B cell (primary cell): ENCODE measurements around the gene NGEF. TPM values are rescaled to one million over a fixed set of nuclear protein-coding genes. Genes with fewer than 3 reads are reported as not detected.

Experiments
- ATAC-seq: fragments of 200-7000 bp; cut with Tn5 transposase; one replicate; pipeline ENCODE4 v1.10.0; 2021; ENCODE audit warnings: low read depth, mild to moderate bottlenecking, moderate number of reproducible peaks, moderate library complexity
- CTCF ChIA-PET: fragments of 350-600 bp; sonication (Branson Sonifier 250); formaldehyde crosslinking; loops from one replicate; lab custom pipeline; 2021; ENCODE audit warnings: antibody characterized with exemption, inconsistent platforms; lab: Charles Lee
- POLR2A ChIA-PET: fragments of 350-600 bp; sonication (Branson Sonifier 250); formaldehyde crosslinking; loops from one replicate; lab custom pipeline; 2021; ENCODE audit warnings: antibody characterized with exemption; lab: Charles Lee
- DNase-seq: peaks from one replicate; pipeline ENCODE4 v3.0.0; 2013
- H2AFZ ChIP-seq: 2 replicates; pipeline ENCODE4 v1.6.1; 2012; ENCODE audit warnings: mild to moderate bottlenecking, low read depth, low read length; ENCODE audit not compliant: insufficient read depth, poor library complexity, severe bottlenecking
- H3K27ac ChIP-seq, 2 donors: 1 replicate in 1 of 2; 2 replicates in 1 of 2; pipeline ENCODE4 v1.5.1; 2012 to 2013; ENCODE audit warnings: low read length in 2 of 2, mild to moderate bottlenecking in 2 of 2, moderate library complexity in 1 of 2
- H3K27me3 ChIP-seq, 4 experiments: fragments of 200-600 bp in 1 of 4; sonication (generic) in 1 of 4; replicated peaks in 1 of 4; 1 replicate in 2 of 4; 2 replicates in 2 of 4; pipeline versions ENCODE4 v1.6.1 to v1.7.0; 2013 to 2016; ENCODE audit warnings: low read length in 3 of 4, mild to moderate bottlenecking in 2 of 4, mixed read lengths in 1 of 4, moderate library complexity in 1 of 4; ENCODE audit not compliant: insufficient read depth in 4 of 4, control insufficient read depth in 3 of 4; ENCODE audit errors: control extremely low read depth in 1 of 4
- H3K36me3 ChIP-seq, 2 experiments: replicated peaks in 1 of 2; 1 replicate in 1 of 2; 2 replicates in 1 of 2; pipeline versions ENCODE4 v1.6.1 to v1.7.1; 2013; ENCODE audit warnings: low read length in 1 of 2; ENCODE audit not compliant: insufficient read depth in 2 of 2, control insufficient read depth in 1 of 2; ENCODE audit errors: control extremely low read depth in 1 of 2, extremely low read depth in 1 of 2
- H3K4me1 ChIP-seq, 2 donors: fragments of 200-600 bp in 1 of 2; sonication (generic) in 1 of 2; 1 replicate in 1 of 2; 2 replicates in 1 of 2; pipeline versions ENCODE4 v1.5.1 to v1.6.1; 2013 to 2017; ENCODE audit warnings: low read length in 2 of 2; ENCODE audit not compliant: control insufficient read depth in 2 of 2, insufficient read depth in 2 of 2
- H3K4me2 ChIP-seq: replicated peaks from 2 replicates; pipeline ENCODE3; 2012; ENCODE audit warnings: mild to moderate bottlenecking, low read depth, low read length; ENCODE audit not compliant: poor library complexity, severe bottlenecking
- H3K4me3 ChIP-seq, 5 experiments: fragments of 200-600 bp in 1 of 5; sonication (generic) in 1 of 5; 1 replicate in 3 of 5; 2 replicates in 2 of 5; pipeline versions ENCODE4 v1.5.1 to v1.7.0; 2011 to 2016; ENCODE audit warnings: low read length in 4 of 5, mild to moderate bottlenecking in 4 of 5, low read depth in 2 of 5, control low read depth in 1 of 5, moderate library complexity in 1 of 5; ENCODE audit not compliant: insufficient read depth in 1 of 5; ENCODE audit errors: control extremely low read depth in 1 of 5, extremely low read depth in 1 of 5
- H3K79me2 ChIP-seq: fragments of 200-600 bp; sonication (generic); one replicate; pipeline ENCODE4 v1.6.0; 2016; ENCODE audit warnings: low read length; ENCODE audit not compliant: control insufficient read depth, insufficient read depth
- H3K9ac ChIP-seq: fragments of 200-600 bp; sonication (generic); 2 replicates; pipeline ENCODE4 v1.6.1; 2017; ENCODE audit warnings: mild to moderate bottlenecking, low read length, moderate library complexity
- H3K9me3 ChIP-seq, 3 donors: one replicate each; pipeline versions ENCODE4 v1.6.1 to v1.7.1; 2013; ENCODE audit warnings: low read length in 2 of 3; ENCODE audit not compliant: control insufficient read depth in 2 of 3, insufficient read depth in 1 of 3; ENCODE audit errors: control extremely low read depth in 1 of 3
- H4K20me1 ChIP-seq: 2 replicates; pipeline ENCODE4 v1.6.0; 2012; ENCODE audit warnings: mild to moderate bottlenecking, low read length; ENCODE audit not compliant: insufficient read depth, control insufficient read depth, poor library complexity, severe bottlenecking
- H3K27ac Mint-ChIP-seq: one replicate; pipeline ENCODE4 v1.8.0; 2021; ENCODE audit warnings: mixed read lengths
- H3K27me3 Mint-ChIP-seq: one replicate; pipeline ENCODE4 v1.8.0; 2021; ENCODE audit warnings: mixed read lengths
- H3K4me1 Mint-ChIP-seq: one replicate; pipeline ENCODE4 v1.8.0; 2021; ENCODE audit warnings: mixed read lengths
- H3K4me3 Mint-ChIP-seq: one replicate; pipeline ENCODE4 v1.8.0; 2021; ENCODE audit warnings: mixed read lengths
- H3K9me3 Mint-ChIP-seq: one replicate; pipeline ENCODE4 v1.8.0; 2022; ENCODE audit warnings: mixed read lengths; ENCODE audit not compliant: insufficient read depth
- CTCF ChIP-seq: fragments of 200-600 bp; IDR thresholded peaks from one replicate; pipeline ENCODE4 v1.8.0; 2022; ENCODE audit warnings: antibody characterized with exemption, mild to moderate bottlenecking
- EZH2 ChIP-seq: IDR thresholded peaks from 2 replicates; pipeline ENCODE4 v1.6.1; 2012; ENCODE audit warnings: borderline replicate concordance, low read depth, mild to moderate bottlenecking, moderate library complexity, low read length; ENCODE audit not compliant: insufficient read depth, poor library complexity, severe bottlenecking
- WGBS: methylation state at CpG from one replicate; pipeline ENCODE4 v1.1.5; 2013; ENCODE audit warnings: missing lambda C conversion rate; ENCODE audit not compliant: insufficient coverage; 5-methylcytosine and 5-hydroxymethylcytosine counted together
- intact Hi-C: fragments of 100-400 bp; cut with micrococcal nuclease; formaldehyde crosslinking; loops from one replicate; pipeline ENCODE4 v1.10.0; 2022
- polyA plus RNA-seq: library from polyadenylated mRNA; depleted of rRNA; stranded (reverse); fragments of >200 nt; gene quantifications from 2 replicates; pipeline ENCODE4 v1.2.3, GENCODE V29; 2012
- total RNA-seq, 2 donors: library from RNA; stranded (reverse); fragments of 120-200 nt in 1 of 2; gene quantifications; 1 replicate in 1 of 2; 2 replicates in 1 of 2; pipeline versions ENCODE4 v1.2.3 to v1.2.4, GENCODE V29; 2013 to 2022

NGEF gene
- total and polyA plus RNA-seq, 2 donors (not counting 1 experiment from before 2014, with no cell fraction given) = not detected

DNA sequence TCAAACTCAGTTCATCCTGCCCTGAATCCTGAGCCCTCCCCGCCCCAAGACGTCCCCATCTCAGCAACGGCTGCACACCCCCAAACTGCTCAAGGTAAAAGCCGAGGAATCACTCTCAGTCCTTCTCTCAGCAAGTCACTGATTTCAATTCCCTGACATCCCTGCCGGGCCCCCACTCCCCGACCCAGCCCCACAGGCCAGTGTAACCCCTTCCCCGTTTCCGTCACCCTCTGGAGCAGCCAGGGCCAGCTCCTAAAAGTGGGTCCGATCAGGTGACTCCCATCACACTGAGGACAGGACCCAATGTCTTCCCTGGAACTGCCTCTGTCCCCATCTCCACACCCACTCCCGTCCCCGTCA lies 122.5 kb downstream of the NGEF start:
- Histone ChIP-seq H3K27ac (no peak overlapping the region), H3K27me3 (peaks cover 0 to 10% (median 0%) of the 10 kb centered on the region in 4 experiments), H3K79me2 (no peaks in the 10 kb centered on the region), H3K4me1 (no peaks in the 10 kb centered on the region), H3K4me2 (no peak overlapping the region), H3K9ac (no peak overlapping the region), H4K20me1 (no peaks in the 10 kb centered on the region), H3K36me3 (no peaks in the 10 kb centered on the region), H3K9me3 (no peaks in the 10 kb centered on the region), H2AFZ (no peak overlapping the region), H3K4me3 (no peak overlapping the region)
- no peak overlapping the region for H3K27ac Mint-ChIP-seq
- intact Hi-C loops = no loop called here
- DNase-seq (no peak), ATAC-seq (no peak)
- no peak for TF ChIP-seq EZH2
- no peak for TF ChIP-seq CTCF
- H3K27me3 Mint-ChIP-seq = peaks cover 29% of the 10 kb centered on the region
- H3K4me1 Mint-ChIP-seq = no peaks in the 10 kb centered on the region
- CTCF ChIA-PET = no interaction called here
- POLR2A ChIA-PET = no interaction called here
- no peaks in the 10 kb centered on the region for H3K9me3 Mint-ChIP-seq
- WGBS = 93% methylated on average over 11 of the region's 11 CpGs
- H3K4me3 Mint-ChIP-seq = no peak overlapping the region

DNA sequence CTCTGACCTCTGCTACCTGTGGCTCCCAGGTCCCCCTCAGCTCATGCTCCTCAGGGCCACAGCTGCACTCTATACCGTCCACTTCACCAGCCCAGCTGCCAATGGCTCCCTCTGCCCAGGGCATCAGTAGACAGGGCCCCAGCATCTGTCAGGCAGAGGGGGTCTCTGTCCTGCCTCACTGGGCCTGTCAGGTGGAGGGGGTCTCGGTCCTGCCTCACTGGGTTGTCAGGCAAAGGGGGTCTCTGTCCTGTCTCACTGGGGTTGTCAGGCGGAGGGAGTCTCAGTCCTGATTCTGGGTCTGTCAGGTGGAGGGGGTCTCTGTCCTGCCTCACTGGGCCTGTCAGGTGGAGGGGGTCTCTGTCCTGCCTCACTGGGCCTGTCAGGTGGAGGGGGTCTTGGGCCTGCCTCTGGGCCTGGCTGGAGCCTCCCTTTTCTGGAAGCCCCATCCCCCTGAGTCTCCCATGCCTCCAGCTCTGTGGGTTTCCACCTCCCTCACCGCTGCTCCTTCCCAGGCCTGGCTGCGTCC lies 123.1 kb downstream of the NGEF start:
- ChIA-PET CTCF (no interaction called here), POLR2A (no interaction called here)
- Histone ChIP-seq H2AFZ (no peak overlapping the region), H3K27ac (no peak overlapping the region), H3K27me3 (peaks cover 0 to 10% (median 0%) of the 10 kb centered on the region in 4 experiments), H3K9ac (no peak overlapping the region), H3K9me3 (no peaks in the 10 kb centered on the region), H3K4me2 (no peak overlapping the region), H4K20me1 (no peaks in the 10 kb centered on the region), H3K36me3 (no peaks in the 10 kb centered on the region), H3K4me1 (no peaks in the 10 kb centered on the region), H3K4me3 (no peak overlapping the region), H3K79me2 (no peaks in the 10 kb centered on the region)
- ATAC-seq (no peak), DNase-seq (no peak)
- intact Hi-C loops = no loop called here
- H3K4me1 Mint-ChIP-seq = no peaks in the 10 kb centered on the region
- H3K27ac Mint-ChIP-seq = no peak overlapping the region
- TF ChIP-seq EZH2 (no peak), CTCF (no peak)
- WGBS = 71% methylated on average over 5 of the region's 5 CpGs
- H3K9me3 Mint-ChIP-seq = no peaks in the 10 kb centered on the region
- H3K4me3 Mint-ChIP-seq = no peak overlapping the region
- H3K27me3 Mint-ChIP-seq = peaks cover 28% of the 10 kb centered on the region
